Measurements from ENCODE around the gene PTPRT. TPM values are rescaled to one million over a fixed set of nuclear protein-coding genes. Genes with fewer than 3 reads are reported as not detected.

Gene PTPRT
- total RNA-seq, 1 experiment from 2014 or later = 0.13 TPM

- Histone ChIP-seq H3K14ac (ENCODE audit: insufficient read depth, low read length) (no peak overlapping the region), H3K4me2 (ENCODE audit: insufficient read depth, insufficient read length, low read length) (no peak overlapping the region), H3K23me2 (ENCODE audit: insufficient read length, low read depth, low read length, poor library complexity, severe bottlenecking) (no peaks in the 10 kb centered on the region), H4K91ac (ENCODE audit: insufficient read length, low read depth, low read length) (no peak overlapping the region), H3K18ac (ENCODE audit: insufficient read length, low read depth, low read length) (no peak overlapping the region), H3K9me3 (ENCODE audit: control insufficient read depth, low read depth, low read length) (no peaks in the 10 kb centered on the region), H2BK120ac (ENCODE audit: low read depth, low read length, poor library complexity, severe bottlenecking) (no peak overlapping the region), H2BK20ac (ENCODE audit: low read depth, low read length, poor library complexity, severe bottlenecking) (no peak overlapping the region), H3K27ac (ENCODE audit: insufficient read length, low read depth, low read length) (no peak overlapping the region), H2AK5ac (ENCODE audit: insufficient read length, low read length) (no peak overlapping the region), H4K8ac (replicated peaks; ENCODE audit: insufficient read length, low read depth, low read length) (no peak overlapping the region), H3K9ac (ENCODE audit: extremely low read depth, insufficient read length, low read length) (no peak overlapping the region), H2BK15ac (ENCODE audit: low read depth, low read length) (no peak overlapping the region), H3K79me2 (ENCODE audit: insufficient read depth, low read length) (no peaks in the 10 kb centered on the region), H2BK12ac (ENCODE audit: insufficient read length, low read depth, low read length) (no peak overlapping the region), H4K20me1 (ENCODE audit: control insufficient read depth, insufficient read depth, insufficient read length) (no peaks in the 10 kb centered on the region), H3K23ac (ENCODE audit: insufficient read length, low read depth, low read length) (no peak overlapping the region), H3K27me3 (ENCODE audit: insufficient read depth, low read length) (no peaks in the 10 kb centered on the region), H3K4me1 (ENCODE audit: insufficient read depth, low read length) (no peaks in the 10 kb centered on the region), H3K4ac (ENCODE audit: low read depth, low read length) (no peak overlapping the region), H4K5ac (ENCODE audit: insufficient read length, low read depth, low read length) (no peak overlapping the region), H2AFZ (ENCODE audit: low read length) (no peak overlapping the region), H3K79me1 (ENCODE audit: insufficient read depth, low read depth, low read length, poor library complexity, severe bottlenecking) (no peaks in the 10 kb centered on the region), H3T11ph (ENCODE audit: low read length) (no peak overlapping the region), H3K56ac (ENCODE audit: insufficient read length, low read depth, low read length) (no peak overlapping the region), H2BK5ac (ENCODE audit: insufficient read length, low read length) (no peak overlapping the region)
- Mint-ChIP-seq H3K4me3 (no peak overlapping the region), H3K36me3 (ENCODE audit: insufficient read depth in 1 of 3, low read depth in 3 of 3) (no peaks in the 10 kb centered on the region), H3K27ac (peak overlapping the region in 1 of 3 experiments; percentile 45; a peak in 1 of 7 replicates), H3K9me3 (no peaks in the 10 kb centered on the region), H3K4me1 (peaks cover 6 to 10% of the 10 kb centered on the region in 2 experiments), H3K27me3 (ENCODE audit: low read depth) (peaks cover 2% of the 10 kb centered on the region; the same call in 1 of the 2 replicates)
- TF ChIP-seq, protein P1, sequence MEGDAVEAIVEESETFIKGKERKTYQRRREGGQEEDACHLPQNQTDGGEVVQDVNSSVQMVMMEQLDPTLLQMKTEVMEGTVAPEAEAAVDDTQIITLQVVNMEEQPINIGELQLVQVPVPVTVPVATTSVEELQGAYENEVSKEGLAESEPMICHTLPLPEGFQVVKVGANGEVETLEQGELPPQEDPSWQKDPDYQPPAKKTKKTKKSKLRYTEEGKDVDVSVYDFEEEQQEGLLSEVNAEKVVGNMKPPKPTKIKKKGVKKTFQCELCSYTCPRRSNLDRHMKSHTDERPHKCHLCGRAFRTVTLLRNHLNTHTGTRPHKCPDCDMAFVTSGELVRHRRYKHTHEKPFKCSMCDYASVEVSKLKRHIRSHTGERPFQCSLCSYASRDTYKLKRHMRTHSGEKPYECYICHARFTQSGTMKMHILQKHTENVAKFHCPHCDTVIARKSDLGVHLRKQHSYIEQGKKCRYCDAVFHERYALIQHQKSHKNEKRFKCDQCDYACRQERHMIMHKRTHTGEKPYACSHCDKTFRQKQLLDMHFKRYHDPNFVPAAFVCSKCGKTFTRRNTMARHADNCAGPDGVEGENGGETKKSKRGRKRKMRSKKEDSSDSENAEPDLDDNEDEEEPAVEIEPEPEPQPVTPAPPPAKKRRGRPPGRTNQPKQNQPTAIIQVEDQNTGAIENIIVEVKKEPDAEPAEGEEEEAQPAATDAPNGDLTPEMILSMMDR (conservative IDR thresholded peaks at IDR 0.05) = peak; percentile 96
- WGBS (ENCODE audit: extremely low coverage, insufficient read length, low lambda C conversion rate) = no CpG with 5 or more reads among the region's 6 CpGs
- peak; percentile 87 for DNase-seq
Observed at GRCh38 chr20:42483730-42484303, 705.9 kb downstream of the PTPRT start.
